Measurements from ENCODE around the gene NPAS3. TPM values are rescaled to one million over a fixed set of nuclear protein-coding genes. Genes with fewer than 3 reads are reported as not detected.

Gene NPAS3
- total RNA-seq, 1 donor from 2014 or later, result 2.5 TPM

GRCh38 chr14:33570694-33571310, 632.1 kb downstream of the NPAS3 start:
- TF ChIP-seq CTCF (IDR thresholded peaks at IDR 0.05; ENCODE audit: borderline replicate concordance), result no peak
- Histone ChIP-seq H3K9me3 (replicated peaks) (no peaks in the 10 kb centered on the region), H3K27me3 (ENCODE audit: low read depth) (no peaks in the 10 kb centered on the region), H3K36me3 (no peaks in the 10 kb centered on the region), H3K4me1 (peaks cover 4% of the 10 kb centered on the region), H3K27ac (replicated peaks) (no peak overlapping the region), H3K4me3 (no peak overlapping the region)
- no peak for DNase-seq
- intact Hi-C loops (cut with micrococcal nuclease), result no loop called here

GRCh38 chr14:33573301-33573880, 634.7 kb downstream of the NPAS3 start:
- Histone ChIP-seq H3K4me3 (no peak overlapping the region), H3K27me3 (ENCODE audit: low read depth) (no peaks in the 10 kb centered on the region), H3K27ac (replicated peaks) (no peak overlapping the region), H3K9me3 (replicated peaks) (no peaks in the 10 kb centered on the region), H3K36me3 (no peaks in the 10 kb centered on the region), H3K4me1 (peaks cover 4% of the 10 kb centered on the region)
- no peak for TF ChIP-seq CTCF (IDR thresholded peaks at IDR 0.05; ENCODE audit: borderline replicate concordance)
- no peak for DNase-seq
- intact Hi-C loops (cut with micrococcal nuclease), result no loop called here

- H3K36me3 ChIP-seq, result no peaks in the 10 kb centered on the region
- no peak overlapping the region for H3K27ac ChIP-seq (replicated peaks)
- no peaks in the 10 kb centered on the region for H3K27me3 ChIP-seq (ENCODE audit: low read depth)
- no peaks in the 10 kb centered on the region for H3K4me1 ChIP-seq
- no peak for TF ChIP-seq CTCF (IDR thresholded peaks at IDR 0.05; ENCODE audit: borderline replicate concordance)
- H3K9me3 ChIP-seq (replicated peaks), result no peaks in the 10 kb centered on the region
- H3K4me3 ChIP-seq, result no peak overlapping the region
- DNase-seq, result no peak
- intact Hi-C loops (cut with micrococcal nuclease), result no loop called here
These were observed 637.3 kb downstream of the NPAS3 start for GRCh38 chr14:33576014-33576413.

- Histone ChIP-seq H3K4me1 (no peaks in the 10 kb centered on the region), H3K4me3 (no peak overlapping the region), H3K27me3 (ENCODE audit: low read depth) (no peaks in the 10 kb centered on the region), H3K9me3 (replicated peaks) (no peaks in the 10 kb centered on the region), H3K36me3 (no peaks in the 10 kb centered on the region), H3K27ac (replicated peaks) (no peak overlapping the region)
- no peak for DNase-seq
- intact Hi-C loops (cut with micrococcal nuclease), result no loop called here
- no peak for TF ChIP-seq CTCF (IDR thresholded peaks at IDR 0.05; ENCODE audit: borderline replicate concordance)
These were observed 640.0 kb downstream of the NPAS3 start for GRCh38 chr14:33578461-33579216.

GRCh38 chr14:33580231-33580749, 641.6 kb downstream of the NPAS3 start:
- intact Hi-C loops (cut with micrococcal nuclease), result no loop called here
- DNase-seq, result no peak

More at GRCh38 chr14:33580231-33580749, 641.6 kb downstream of the NPAS3 start:
- H3K9me3 ChIP-seq (replicated peaks), result no peaks in the 10 kb centered on the region
- no peaks in the 10 kb centered on the region for H3K27me3 ChIP-seq (ENCODE audit: low read depth)
- no peak overlapping the region for H3K27ac ChIP-seq (replicated peaks)
- TF ChIP-seq CTCF (IDR thresholded peaks at IDR 0.05; ENCODE audit: borderline replicate concordance), result no peak
- no peaks in the 10 kb centered on the region for H3K4me1 ChIP-seq
- H3K4me3 ChIP-seq, result no peak overlapping the region
- H3K36me3 ChIP-seq, result no peaks in the 10 kb centered on the region
